Mucosa of descending colon (tissue), 3 donors: ENCODE measurements around the gene ULBP2. TPM values are rescaled to one million over a fixed set of nuclear protein-coding genes. Genes with fewer than 3 reads are reported as not detected.
"Not testable (repeated sequence)": the region's sequence is repeated elsewhere in the genome, so short reads cannot be mapped to it uniquely, and the experiment has no call there.

Experiments
- ATAC-seq: fragments of 200-7000 bp; cut with Tn5 transposase; one replicate; pipeline ENCODE4 v1.9.1; 2020; ENCODE audit warnings: mild to moderate bottlenecking, moderate library complexity
- DNase-seq, 3 donors: peaks; one replicate each; pipeline ENCODE4 v3.0.0-alpha.2; 2020
- H3K36me3 ChIP-seq: fragments of 200-600 bp; one replicate; pipeline ENCODE4 v1.8.0; 2021; ENCODE audit warnings: low read depth, mild to moderate bottlenecking
- H3K4me1 ChIP-seq: fragments of 200-600 bp; one replicate; pipeline ENCODE4 v1.8.0; 2021; ENCODE audit warnings: low read depth, mild to moderate bottlenecking
- H3K4me3 ChIP-seq: fragments of 200-600 bp; one replicate; pipeline ENCODE4 v1.8.0; 2021; ENCODE audit warnings: mild to moderate bottlenecking
- H3K9me3 ChIP-seq: fragments of 200-600 bp; one replicate; pipeline ENCODE4 v1.8.0; 2021; ENCODE audit warnings: mild to moderate bottlenecking
- CTCF ChIP-seq: fragments of 200-600 bp; IDR thresholded peaks from one replicate; pipeline ENCODE4 v1.8.0; 2022; ENCODE audit warnings: antibody characterized with exemption, mild to moderate bottlenecking
- intact Hi-C, 2 donors: fragments of 100-400 bp; cut with DNase I in 1 of 2; cut with micrococcal nuclease in 1 of 2; formaldehyde crosslinking; loops; one replicate each; pipeline versions ENCODE4 v1.11.0 to v1.11.1; 2022; cut with DNase I, micrococcal nuclease
- total RNA-seq, 3 donors: library from RNA; stranded (reverse); fragmentation: NEBNext Ultra II Directional in 2 of 3; extraction: Animal tissue kit (Norgen Biotek cat#: 25700) in 2 of 3; gene quantifications; one replicate each; pipeline versions ENCODE4 v1.2.1 to v1.2.4, GENCODE V29; 2021 to 2023
- donor health status: DM: no; HTN: no; CAD: no; lungs with moderate emphysema.
- donor health status: DM: no; HTN: no; CAD: no.
- donor health status: DM: no; HTN: yes; CAD: no.

Gene ULBP2
- total RNA-seq, 3 donors from 2014 or later, result 0.43 TPM; not detected in 2

GRCh38 chr6:149964308-149965193 is 22.7 kb downstream of the ULBP2 start:
- intact Hi-C loops, result no loop called here
- Histone ChIP-seq H3K4me1 (peaks cover 24% of the 10 kb centered on the region), H3K36me3 (no peaks in the 10 kb centered on the region), H3K9me3 (no peaks in the 10 kb centered on the region), H3K4me3 (no peak overlapping the region)
- peak in 1 of 3 donors; percentile 27 for DNase-seq
- TF ChIP-seq CTCF, result no peak
- ATAC-seq, result no peak

GRCh38 chr6:149965194-149966020 is 23.6 kb downstream of the ULBP2 start:
- peaks cover 24% of the 10 kb centered on the region for H3K4me1 ChIP-seq
- ATAC-seq, result no peak
- no peak for DNase-seq

GRCh38 chr6:149966319-149966718 is 24.5 kb downstream of the ULBP2 start:
- H3K4me3 ChIP-seq, intact Hi-C loops, H3K36me3 ChIP-seq, H3K9me3 ChIP-seq, DNase-seq, ATAC-seq: not testable (repeated sequence)
- peaks cover 24% of the 10 kb centered on the region for H3K4me1 ChIP-seq

More at GRCh38 chr6:149965194-149966020, 23.6 kb downstream of the ULBP2 start:
- H3K36me3 ChIP-seq, result no peaks in the 10 kb centered on the region
- no peak for TF ChIP-seq CTCF
- intact Hi-C loops, result no loop called here
- no peak overlapping the region for H3K4me3 ChIP-seq
- no peaks in the 10 kb centered on the region for H3K9me3 ChIP-seq

GRCh38 chr6:149967591-149967990 is 25.8 kb downstream of the ULBP2 start:
- DNase-seq, result no peak
- Histone ChIP-seq H3K4me1 (peaks cover 24% of the 10 kb centered on the region), H3K36me3 (no peaks in the 10 kb centered on the region), H3K9me3 (no peaks in the 10 kb centered on the region), H3K4me3 (no peak overlapping the region)
- no peak for TF ChIP-seq CTCF
- intact Hi-C loops, result no loop called here
- ATAC-seq, result no peak

- ATAC-seq, H3K36me3 ChIP-seq, DNase-seq, intact Hi-C loops, H3K9me3 ChIP-seq, H3K4me3 ChIP-seq: not testable (repeated sequence)
- peaks cover 22% of the 10 kb centered on the region for H3K4me1 ChIP-seq
Observed at GRCh38 chr6:149967999-149968398, 26.2 kb downstream of the ULBP2 start.

GRCh38 chr6:149968909-149969308 is 27.1 kb downstream of the ULBP2 start:
- H3K4me1 ChIP-seq, result peaks cover 13% of the 10 kb centered on the region
- H3K36me3 ChIP-seq, H3K9me3 ChIP-seq, ATAC-seq, DNase-seq, H3K4me3 ChIP-seq, intact Hi-C loops: not testable (repeated sequence)

- DNase-seq (no peak), ATAC-seq (no peak)
- Histone ChIP-seq H3K36me3 (no peaks in the 10 kb centered on the region), H3K4me3 (no peak overlapping the region), H3K9me3 (no peaks in the 10 kb centered on the region), H3K4me1 (peaks cover 6% of the 10 kb centered on the region)
- no peak for TF ChIP-seq CTCF
- intact Hi-C loops, result no loop called here
Observed at GRCh38 chr6:149969635-149970034, 27.8 kb downstream of the ULBP2 start.

- DNase-seq, H3K4me1 ChIP-seq, H3K4me3 ChIP-seq, ATAC-seq, intact Hi-C loops, H3K9me3 ChIP-seq, H3K36me3 ChIP-seq: not testable (repeated sequence)
Observed at GRCh38 chr6:149974394-149974793, 32.6 kb downstream of the ULBP2 start.
